Measurements from ENCODE around the gene LHX4.

- TF ChIP-seq POLR2A (IDR thresholded peaks at IDR 0.05) (no peak), CTCF (IDR thresholded peaks at IDR 0.05) (no peak)
Observed at GRCh38 chr1:180294711-180295110, 64.6 kb downstream of the LHX4 start.
